IPS DF 6.9 (cell line): ENCODE measurements around the gene TUG1.

Source experiments
- DNase-seq: peaks from one replicate; pipeline ENCODE4 v3.0.0-alpha.2; 2013; ENCODE audit warnings: low read depth, low spot score
- H3K27ac ChIP-seq: one replicate; pipeline ENCODE4 v1.5.1; 2013; ENCODE audit warnings: low read length, control low read depth
- H3K27me3 ChIP-seq: 2 replicates; pipeline ENCODE4 v1.6.1; 2013; ENCODE audit warnings: mild to moderate bottlenecking, low read length; ENCODE audit not compliant: control insufficient read depth, insufficient read depth
- H3K36me3 ChIP-seq: 2 replicates; pipeline ENCODE4 v1.6.1; 2013; ENCODE audit warnings: low read length; ENCODE audit not compliant: control insufficient read depth, insufficient read depth
- H3K4me1 ChIP-seq: 2 replicates; pipeline ENCODE4 v1.6.1; 2013; ENCODE audit warnings: low read length; ENCODE audit not compliant: control insufficient read depth, insufficient read depth
- H3K4me3 ChIP-seq: 2 replicates; pipeline ENCODE4 v1.5.1; 2013; ENCODE audit warnings: mild to moderate bottlenecking, low read length
- H3K9me3 ChIP-seq: 2 replicates; pipeline ENCODE4 v1.6.1; 2013; ENCODE audit warnings: low read length, inconsistent platforms; ENCODE audit not compliant: control insufficient read depth, insufficient read depth
- WGBS: extraction: QIAGEN DNeasy Blood & Tissue Kit; methylation state at CpG from one replicate; pipeline ENCODE4 v1.1.7; 2013; ENCODE audit warnings: mixed read lengths, missing lambda C conversion rate; ENCODE audit not compliant: insufficient read length, insufficient coverage; 5-methylcytosine and 5-hydroxymethylcytosine counted together

TUG1 gene

DNA sequence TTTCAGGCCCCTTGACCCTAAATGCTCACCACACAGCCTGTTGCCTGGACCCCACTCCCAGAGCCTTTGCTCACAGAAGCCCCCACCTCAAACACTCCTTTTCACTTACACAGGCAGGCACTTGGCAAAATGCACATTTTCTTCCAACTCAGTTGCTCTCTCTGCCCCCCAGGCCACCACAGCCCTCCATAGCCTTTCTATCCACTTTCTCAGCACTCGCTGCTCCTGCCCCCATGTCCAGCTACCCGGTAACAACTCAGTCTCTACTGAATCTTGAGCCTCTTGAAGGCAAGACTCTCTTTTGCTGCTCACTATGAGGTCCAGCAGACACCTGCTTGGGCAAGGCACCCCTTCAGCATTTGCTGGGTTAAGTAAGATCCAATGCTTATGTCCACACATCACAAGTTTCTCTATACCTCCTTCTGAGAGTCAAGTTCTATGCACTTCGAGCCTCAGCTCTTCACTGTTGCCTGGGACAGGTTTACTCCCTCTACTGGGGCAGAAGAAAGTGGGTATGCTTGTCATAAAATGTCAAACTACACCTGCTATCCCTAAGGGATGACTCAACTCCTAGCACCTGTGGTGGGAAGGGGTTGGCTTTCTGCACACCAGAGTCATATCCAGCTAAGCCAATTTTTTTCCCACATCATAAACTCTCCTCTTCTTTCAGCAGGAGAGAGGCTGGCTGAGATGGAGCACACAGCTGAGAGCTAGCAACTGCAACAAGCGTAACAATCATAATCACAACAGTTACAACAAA lies 37.3 kb upstream of the TUG1 start:
- Histone ChIP-seq H3K4me1 (no peaks in the 10 kb centered on the region), H3K27me3 (no peaks in the 10 kb centered on the region), H3K9me3 (no peaks in the 10 kb centered on the region), H3K4me3 (no peak overlapping the region), H3K27ac (no peak overlapping the region), H3K36me3 (peaks cover 68% of the 10 kb centered on the region)
- no CpG with 5 or more reads among the region's 4 CpGs for WGBS
- DNase-seq: no peak

DNA sequence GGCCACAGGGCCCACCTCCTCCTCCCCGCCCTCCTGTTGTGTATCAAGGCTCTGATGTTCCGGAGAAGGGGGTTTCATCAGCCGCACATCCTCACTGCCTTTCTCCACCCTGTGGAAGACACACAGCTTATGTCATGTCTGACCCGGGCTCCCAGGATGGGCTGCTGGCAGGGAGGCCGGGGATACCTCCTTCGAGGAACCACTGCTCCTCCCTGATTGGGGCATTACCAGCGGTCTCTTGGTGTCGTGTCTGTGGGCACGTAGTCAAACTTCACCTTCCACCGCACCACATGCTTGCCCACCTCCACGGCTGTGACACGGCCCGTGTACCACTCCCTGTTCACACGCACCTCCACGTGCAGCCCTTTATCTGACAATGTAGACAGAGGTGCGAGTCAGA lies 36.4 kb upstream of the TUG1 start:
- H3K4me3 ChIP-seq: no peak overlapping the region
- peaks cover 67% of the 10 kb centered on the region for H3K36me3 ChIP-seq
- H3K27ac ChIP-seq: no peak overlapping the region
- no peaks in the 10 kb centered on the region for H3K9me3 ChIP-seq
- WGBS: no CpG with 5 or more reads among the region's 16 CpGs
- H3K27me3 ChIP-seq: no peaks in the 10 kb centered on the region
- no peak for DNase-seq
- H3K4me1 ChIP-seq: no peaks in the 10 kb centered on the region

DNA sequence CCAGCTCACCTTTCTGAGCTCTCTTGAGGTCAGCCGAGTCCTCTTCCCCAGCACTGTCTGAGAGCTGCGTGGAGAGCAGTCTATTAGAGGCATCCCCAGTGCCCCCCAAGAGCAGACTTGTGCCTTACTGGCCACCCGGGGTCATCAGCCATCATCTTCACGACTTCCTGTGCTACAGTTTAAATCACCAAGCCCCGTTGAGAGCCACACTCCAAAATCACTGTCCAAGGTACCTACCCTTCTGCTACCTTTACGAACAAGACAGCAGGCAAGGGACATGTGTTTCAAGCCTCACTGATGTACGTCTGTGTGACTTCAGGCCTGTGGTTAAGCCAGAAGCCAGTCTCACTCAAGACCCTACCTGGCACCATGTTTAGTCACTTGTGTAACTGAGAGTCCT lies 35.6 kb upstream of the TUG1 start:
- Histone ChIP-seq H3K9me3 (no peaks in the 10 kb centered on the region), H3K36me3 (peaks cover 64% of the 10 kb centered on the region), H3K27me3 (no peaks in the 10 kb centered on the region), H3K4me1 (no peaks in the 10 kb centered on the region), H3K4me3 (no peak overlapping the region), H3K27ac (no peak overlapping the region)
- DNase-seq: no peak
- WGBS: no CpG with 5 or more reads among the region's 7 CpGs

- WGBS: no CpG with 5 or more reads among the region's 8 CpGs
Observed at GRCh38 chr22:30934053-30934452, 35.0 kb upstream of the TUG1 start.

GRCh38 chr22:30940685-30941362 lies 28.2 kb upstream of the TUG1 start:
- Histone ChIP-seq H3K9me3 (no peaks in the 10 kb centered on the region), H3K4me3 (no peak overlapping the region), H3K4me1 (no peaks in the 10 kb centered on the region), H3K27me3 (no peaks in the 10 kb centered on the region), H3K27ac (no peak overlapping the region), H3K36me3 (peaks cover 67% of the 10 kb centered on the region)
- no CpG with 5 or more reads among the region's 7 CpGs for WGBS
- no peak for DNase-seq

More at GRCh38 chr22:30934053-30934452, 35.0 kb upstream of the TUG1 start:
- Histone ChIP-seq H3K9me3 (no peaks in the 10 kb centered on the region), H3K27ac (no peak overlapping the region), H3K36me3 (peaks cover 64% of the 10 kb centered on the region), H3K4me1 (no peaks in the 10 kb centered on the region), H3K4me3 (no peak overlapping the region), H3K27me3 (no peaks in the 10 kb centered on the region)
- no peak for DNase-seq

- Histone ChIP-seq H3K9me3 (no peaks in the 10 kb centered on the region), H3K36me3 (peaks cover 70% of the 10 kb centered on the region), H3K4me1 (no peaks in the 10 kb centered on the region), H3K4me3 (no peak overlapping the region), H3K27ac (no peak overlapping the region), H3K27me3 (no peaks in the 10 kb centered on the region)
- WGBS: no CpG with 5 or more reads among the region's 11 CpGs
- DNase-seq: no peak
Observed at GRCh38 chr22:30941363-30941740, 27.7 kb upstream of the TUG1 start.

DNA sequence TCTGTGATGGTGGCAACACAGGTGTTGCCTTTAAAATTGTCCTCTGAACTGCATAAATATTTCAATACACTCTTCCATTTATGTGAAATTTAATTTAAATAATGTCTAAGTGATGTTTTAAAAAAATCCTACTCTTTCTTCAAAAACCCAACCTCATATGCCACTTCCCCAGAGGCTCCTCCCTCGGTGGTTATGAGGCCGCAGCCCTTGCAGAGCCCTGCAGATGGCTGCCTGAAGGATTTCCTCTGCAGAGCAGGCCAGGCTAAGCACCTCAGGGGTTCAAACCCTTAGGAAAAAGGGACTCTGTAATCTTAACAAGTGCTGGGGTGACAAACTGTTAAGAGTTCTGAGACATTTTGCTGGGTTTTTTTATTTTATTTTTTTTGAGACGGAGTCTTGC lies 25.7 kb upstream of the TUG1 start:
- no peak for DNase-seq
- Histone ChIP-seq H3K27ac (no peak overlapping the region), H3K4me3 (no peak overlapping the region), H3K36me3 (peaks cover 63% of the 10 kb centered on the region), H3K27me3 (no peaks in the 10 kb centered on the region), H3K4me1 (no peaks in the 10 kb centered on the region), H3K9me3 (no peaks in the 10 kb centered on the region)
- WGBS: no CpG with 5 or more reads among the region's 3 CpGs

- no peak for DNase-seq
- H3K27ac ChIP-seq: no peak overlapping the region
- no CpG with 5 or more reads among the region's 4 CpGs for WGBS
- H3K9me3 ChIP-seq: no peaks in the 10 kb centered on the region
- peaks cover 65% of the 10 kb centered on the region for H3K36me3 ChIP-seq
- H3K27me3 ChIP-seq: no peaks in the 10 kb centered on the region
- no peak overlapping the region for H3K4me3 ChIP-seq
- no peaks in the 10 kb centered on the region for H3K4me1 ChIP-seq
Observed at GRCh38 chr22:30944986-30945385, 24.1 kb upstream of the TUG1 start.

- Histone ChIP-seq H3K9me3 (no peaks in the 10 kb centered on the region), H3K4me1 (no peaks in the 10 kb centered on the region), H3K27me3 (no peaks in the 10 kb centered on the region), H3K36me3 (peaks cover 58% of the 10 kb centered on the region), H3K27ac (no peak overlapping the region), H3K4me3 (no peak overlapping the region)
- no CpG with 5 or more reads among the region's 2 CpGs for WGBS
- DNase-seq: no peak
Observed at GRCh38 chr22:30945653-30946052, 23.4 kb upstream of the TUG1 start.

- WGBS: no CpG with 5 or more reads among the region's 7 CpGs
- Histone ChIP-seq H3K27ac (no peak overlapping the region), H3K36me3 (peaks cover 51% of the 10 kb centered on the region), H3K9me3 (no peaks in the 10 kb centered on the region), H3K4me3 (no peak overlapping the region), H3K4me1 (no peaks in the 10 kb centered on the region), H3K27me3 (no peaks in the 10 kb centered on the region)
- no peak for DNase-seq
Observed at GRCh38 chr22:30946354-30946753, 22.7 kb upstream of the TUG1 start.
